ENCODE data around the gene MLYCD. TPM values are rescaled to one million over a fixed set of nuclear protein-coding genes. Genes with fewer than 3 reads are reported as not detected.

MLYCD gene
- polyA plus RNA-seq, 1 donor from 2014 or later = 2.4 TPM

DNA sequence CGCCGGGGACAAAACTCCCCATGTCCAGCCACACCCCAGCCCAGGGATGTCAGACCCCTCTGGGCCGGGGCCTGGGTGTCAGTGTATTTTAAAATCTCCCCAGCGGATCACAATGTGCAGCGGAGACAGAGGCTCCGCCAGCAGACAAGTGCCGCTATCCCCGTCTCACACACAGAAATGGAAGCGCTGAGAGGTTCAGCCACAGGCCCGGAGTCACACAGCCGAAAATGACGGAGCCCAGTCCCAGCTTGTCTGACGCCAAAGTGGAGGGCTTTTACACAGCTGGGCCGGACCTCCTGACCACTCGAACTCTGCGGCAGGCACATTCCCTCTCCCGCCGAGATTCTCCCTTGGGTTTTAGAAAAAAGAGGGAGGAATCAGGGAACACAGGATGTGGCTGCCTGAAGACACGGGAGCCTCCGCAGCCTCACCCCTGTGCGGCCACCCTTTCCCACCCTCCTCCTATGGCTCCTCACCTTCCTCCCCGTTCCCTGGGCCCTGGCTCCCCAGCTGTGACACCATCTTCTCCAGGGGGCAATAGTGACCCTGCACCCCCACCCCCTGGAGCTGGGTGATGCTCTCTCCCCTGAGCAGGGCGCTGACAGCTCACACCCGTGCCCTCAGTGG is 47.4 kb downstream of the MLYCD start:
- Histone ChIP-seq H3K36me3 (ENCODE audit: insufficient read depth, low read length) (no peaks in the 10 kb centered on the region), H2AFZ (ENCODE audit: low read depth, low read length) (no peak overlapping the region), H3K79me2 (replicated peaks; ENCODE audit: insufficient read depth, low read length) (no peaks in the 10 kb centered on the region), H3K9ac (ENCODE audit: low read length) (no peak overlapping the region), H3K4me2 (ENCODE audit: low read length) (no peak overlapping the region), H3F3A (ENCODE audit: insufficient read depth, low read length, poor library complexity, severe bottlenecking) (no peaks in the 10 kb centered on the region), H3K27ac (ENCODE audit: low read length) (no peak overlapping the region), H3K27me3 (ENCODE audit: insufficient read depth, low read depth, low read length) (no peaks in the 10 kb centered on the region), H3K9me2 (ENCODE audit: insufficient read depth, low read length) (no peaks in the 10 kb centered on the region), H3K9me3 (ENCODE audit: low read length) (no peaks in the 10 kb centered on the region), H4K20me1 (ENCODE audit: insufficient read depth) (no peaks in the 10 kb centered on the region), H3K4me3 (ENCODE audit: low read length) (no peak overlapping the region)
- TF ChIP-seq, protein P1, sequence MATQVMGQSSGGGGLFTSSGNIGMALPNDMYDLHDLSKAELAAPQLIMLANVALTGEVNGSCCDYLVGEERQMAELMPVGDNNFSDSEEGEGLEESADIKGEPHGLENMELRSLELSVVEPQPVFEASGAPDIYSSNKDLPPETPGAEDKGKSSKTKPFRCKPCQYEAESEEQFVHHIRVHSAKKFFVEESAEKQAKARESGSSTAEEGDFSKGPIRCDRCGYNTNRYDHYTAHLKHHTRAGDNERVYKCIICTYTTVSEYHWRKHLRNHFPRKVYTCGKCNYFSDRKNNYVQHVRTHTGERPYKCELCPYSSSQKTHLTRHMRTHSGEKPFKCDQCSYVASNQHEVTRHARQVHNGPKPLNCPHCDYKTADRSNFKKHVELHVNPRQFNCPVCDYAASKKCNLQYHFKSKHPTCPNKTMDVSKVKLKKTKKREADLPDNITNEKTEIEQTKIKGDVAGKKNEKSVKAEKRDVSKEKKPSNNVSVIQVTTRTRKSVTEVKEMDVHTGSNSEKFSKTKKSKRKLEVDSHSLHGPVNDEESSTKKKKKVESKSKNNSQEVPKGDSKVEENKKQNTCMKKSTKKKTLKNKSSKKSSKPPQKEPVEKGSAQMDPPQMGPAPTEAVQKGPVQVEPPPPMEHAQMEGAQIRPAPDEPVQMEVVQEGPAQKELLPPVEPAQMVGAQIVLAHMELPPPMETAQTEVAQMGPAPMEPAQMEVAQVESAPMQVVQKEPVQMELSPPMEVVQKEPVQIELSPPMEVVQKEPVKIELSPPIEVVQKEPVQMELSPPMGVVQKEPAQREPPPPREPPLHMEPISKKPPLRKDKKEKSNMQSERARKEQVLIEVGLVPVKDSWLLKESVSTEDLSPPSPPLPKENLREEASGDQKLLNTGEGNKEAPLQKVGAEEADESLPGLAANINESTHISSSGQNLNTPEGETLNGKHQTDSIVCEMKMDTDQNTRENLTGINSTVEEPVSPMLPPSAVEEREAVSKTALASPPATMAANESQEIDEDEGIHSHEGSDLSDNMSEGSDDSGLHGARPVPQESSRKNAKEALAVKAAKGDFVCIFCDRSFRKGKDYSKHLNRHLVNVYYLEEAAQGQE (IDR thresholded peaks at IDR 0.05; ENCODE audit: borderline replicate concordance) = no peak
- TF ChIP-seq RAD21 (conservative IDR thresholded peaks at IDR 0.05) = no peak

DNA sequence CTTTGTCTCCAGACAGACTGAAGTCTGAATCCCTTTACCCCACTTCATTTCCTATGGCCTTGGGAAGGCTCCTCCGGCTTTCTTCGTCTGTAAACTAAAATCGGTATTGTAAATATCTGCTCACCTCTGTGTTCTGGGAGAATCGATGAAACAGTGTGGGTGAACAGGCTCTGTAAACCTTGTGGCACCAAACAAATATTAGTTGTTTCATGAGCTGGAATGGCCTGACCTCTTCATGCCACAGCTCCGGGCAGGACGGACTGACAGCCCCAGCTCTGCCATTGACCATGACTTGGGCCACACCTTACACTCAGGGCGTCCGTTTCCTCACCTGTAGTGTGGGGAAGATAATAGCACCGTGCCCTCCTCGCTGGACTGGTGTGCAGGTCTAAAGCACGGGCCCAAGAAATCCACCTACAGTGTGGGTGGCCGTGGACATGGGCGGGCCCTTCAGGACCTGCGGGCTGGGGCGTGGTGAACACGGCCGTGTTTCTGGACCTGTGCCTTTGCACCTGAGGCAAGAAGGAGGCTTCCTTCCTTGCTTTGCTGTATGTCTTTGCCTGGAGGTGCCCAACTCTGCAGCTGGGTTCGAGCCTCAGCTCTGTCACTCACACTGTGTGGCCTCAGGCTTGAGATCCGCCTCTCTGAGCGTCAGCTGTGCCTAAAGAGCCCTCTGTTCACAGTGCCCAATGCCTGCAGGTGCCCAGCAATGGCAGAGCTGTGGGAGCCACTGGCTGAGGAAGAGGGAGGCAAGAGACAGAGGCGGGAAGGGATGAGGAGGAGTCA is 48.1 kb downstream of the MLYCD start:
- Histone ChIP-seq H3F3A (ENCODE audit: insufficient read depth, low read length, poor library complexity, severe bottlenecking) (no peaks in the 10 kb centered on the region), H3K9me2 (ENCODE audit: insufficient read depth, low read length) (no peaks in the 10 kb centered on the region), H3K9ac (ENCODE audit: low read length) (no peak overlapping the region), H3K27me3 (ENCODE audit: insufficient read depth, low read depth, low read length) (no peaks in the 10 kb centered on the region), H4K20me1 (ENCODE audit: insufficient read depth) (no peaks in the 10 kb centered on the region), H2AFZ (ENCODE audit: low read depth, low read length) (no peak overlapping the region), H3K27ac (ENCODE audit: low read length) (no peak overlapping the region), H3K36me3 (ENCODE audit: insufficient read depth, low read length) (no peaks in the 10 kb centered on the region), H3K79me2 (replicated peaks; ENCODE audit: insufficient read depth, low read length) (no peaks in the 10 kb centered on the region), H3K4me3 (ENCODE audit: low read length) (no peak overlapping the region), H3K9me3 (ENCODE audit: low read length) (no peaks in the 10 kb centered on the region), H3K4me2 (ENCODE audit: low read length) (no peak overlapping the region)
- no peak for TF ChIP-seq RAD21 (conservative IDR thresholded peaks at IDR 0.05)

- no peak overlapping the region for H3K4me2 ChIP-seq (ENCODE audit: low read length)
- no peaks in the 10 kb centered on the region for H3F3A ChIP-seq (ENCODE audit: insufficient read depth, low read length, poor library complexity, severe bottlenecking)
- no peak overlapping the region for H3K27ac ChIP-seq (ENCODE audit: low read length)
- no peaks in the 10 kb centered on the region for H3K9me2 ChIP-seq (ENCODE audit: insufficient read depth, low read length)
- TF ChIP-seq TAF1 (IDR thresholded peaks at IDR 0.05; ENCODE audit: low read depth) (no peak), SMC3 (conservative IDR thresholded peaks at IDR 0.05; ENCODE audit: poor library complexity) (no peak), POLR2AphosphoS5 (IDR thresholded peaks at IDR 0.05) (no peak), EP300 (conservative IDR thresholded peaks at IDR 0.05; ENCODE audit: poor library complexity, severe bottlenecking) (no peak), MXI1 (conservative IDR thresholded peaks at IDR 0.05; ENCODE audit: poor library complexity, severe bottlenecking) (no peak), RAD21 (conservative IDR thresholded peaks at IDR 0.05) (no peak), EZH2 (IDR thresholded peaks at IDR 0.05; ENCODE audit: borderline replicate concordance, insufficient read depth, low read length, poor library complexity, severe bottlenecking) (no peak)
- TF ChIP-seq, protein P2, sequence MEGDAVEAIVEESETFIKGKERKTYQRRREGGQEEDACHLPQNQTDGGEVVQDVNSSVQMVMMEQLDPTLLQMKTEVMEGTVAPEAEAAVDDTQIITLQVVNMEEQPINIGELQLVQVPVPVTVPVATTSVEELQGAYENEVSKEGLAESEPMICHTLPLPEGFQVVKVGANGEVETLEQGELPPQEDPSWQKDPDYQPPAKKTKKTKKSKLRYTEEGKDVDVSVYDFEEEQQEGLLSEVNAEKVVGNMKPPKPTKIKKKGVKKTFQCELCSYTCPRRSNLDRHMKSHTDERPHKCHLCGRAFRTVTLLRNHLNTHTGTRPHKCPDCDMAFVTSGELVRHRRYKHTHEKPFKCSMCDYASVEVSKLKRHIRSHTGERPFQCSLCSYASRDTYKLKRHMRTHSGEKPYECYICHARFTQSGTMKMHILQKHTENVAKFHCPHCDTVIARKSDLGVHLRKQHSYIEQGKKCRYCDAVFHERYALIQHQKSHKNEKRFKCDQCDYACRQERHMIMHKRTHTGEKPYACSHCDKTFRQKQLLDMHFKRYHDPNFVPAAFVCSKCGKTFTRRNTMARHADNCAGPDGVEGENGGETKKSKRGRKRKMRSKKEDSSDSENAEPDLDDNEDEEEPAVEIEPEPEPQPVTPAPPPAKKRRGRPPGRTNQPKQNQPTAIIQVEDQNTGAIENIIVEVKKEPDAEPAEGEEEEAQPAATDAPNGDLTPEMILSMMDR (IDR thresholded peaks at IDR 0.05; ENCODE audit: poor library complexity, severe bottlenecking) = no peak
- TF ChIP-seq, protein P1 (IDR thresholded peaks at IDR 0.05; ENCODE audit: borderline replicate concordance) = no peak
- H2AFZ ChIP-seq (ENCODE audit: low read depth, low read length) = no peak overlapping the region
- H4K20me1 ChIP-seq (ENCODE audit: insufficient read depth) = no peaks in the 10 kb centered on the region
- no peak overlapping the region for H3K4me3 ChIP-seq (ENCODE audit: low read length)
- no peaks in the 10 kb centered on the region for H3K36me3 ChIP-seq (ENCODE audit: insufficient read depth, low read length)
- no peak overlapping the region for H3K9ac ChIP-seq (ENCODE audit: low read length)
- H3K27me3 ChIP-seq (ENCODE audit: insufficient read depth, low read depth, low read length) = no peaks in the 10 kb centered on the region
- H3K79me2 ChIP-seq (replicated peaks; ENCODE audit: insufficient read depth, low read length) = no peaks in the 10 kb centered on the region
- no peaks in the 10 kb centered on the region for H3K9me3 ChIP-seq (ENCODE audit: low read length)
Measured at GRCh38 chr16:83947642-83948234, 48.8 kb downstream of the MLYCD start.

Measured in neural cell (in vitro differentiated cells).